ENCODE data around the gene OR8D2.

The OR8D2 gene

GRCh38 chr11:124313131-124313530 is 6.9 kb downstream of the OR8D2 start:
- Histone ChIP-seq H3K9me2 (ENCODE audit: low read depth, low read length) (no peaks in the 10 kb centered on the region), H3K79me2 (ENCODE audit: insufficient read depth, low read length) (no peaks in the 10 kb centered on the region), H3K27me3 (ENCODE audit: insufficient read depth, low read length) (no peaks in the 10 kb centered on the region), H4K20me1 (ENCODE audit: insufficient read depth, low read length) (no peaks in the 10 kb centered on the region), H3K36me3 (ENCODE audit: insufficient read depth, low read length) (no peaks in the 10 kb centered on the region), H3F3A (ENCODE audit: insufficient read depth, low read length) (no peaks in the 10 kb centered on the region), H3K4me3 (ENCODE audit: low read depth, low read length, poor library complexity, severe bottlenecking) (no peak overlapping the region), H3K4me2 (ENCODE audit: low read length) (no peak overlapping the region), H3K4me1 (ENCODE audit: insufficient read depth, low read length, severe bottlenecking) (no peaks in the 10 kb centered on the region), H2AFZ (ENCODE audit: low read length) (no peak overlapping the region), H3K9me3 (ENCODE audit: low read length) (no peaks in the 10 kb centered on the region), H3K9ac (ENCODE audit: low read length) (no peak overlapping the region), H3K27ac (ENCODE audit: low read depth, low read length, poor library complexity, severe bottlenecking) (no peak overlapping the region)
- TF ChIP-seq EZH2 (IDR thresholded peaks at IDR 0.05; ENCODE audit: borderline replicate concordance, low read length) = no peak
- TF ChIP-seq, protein P1, sequence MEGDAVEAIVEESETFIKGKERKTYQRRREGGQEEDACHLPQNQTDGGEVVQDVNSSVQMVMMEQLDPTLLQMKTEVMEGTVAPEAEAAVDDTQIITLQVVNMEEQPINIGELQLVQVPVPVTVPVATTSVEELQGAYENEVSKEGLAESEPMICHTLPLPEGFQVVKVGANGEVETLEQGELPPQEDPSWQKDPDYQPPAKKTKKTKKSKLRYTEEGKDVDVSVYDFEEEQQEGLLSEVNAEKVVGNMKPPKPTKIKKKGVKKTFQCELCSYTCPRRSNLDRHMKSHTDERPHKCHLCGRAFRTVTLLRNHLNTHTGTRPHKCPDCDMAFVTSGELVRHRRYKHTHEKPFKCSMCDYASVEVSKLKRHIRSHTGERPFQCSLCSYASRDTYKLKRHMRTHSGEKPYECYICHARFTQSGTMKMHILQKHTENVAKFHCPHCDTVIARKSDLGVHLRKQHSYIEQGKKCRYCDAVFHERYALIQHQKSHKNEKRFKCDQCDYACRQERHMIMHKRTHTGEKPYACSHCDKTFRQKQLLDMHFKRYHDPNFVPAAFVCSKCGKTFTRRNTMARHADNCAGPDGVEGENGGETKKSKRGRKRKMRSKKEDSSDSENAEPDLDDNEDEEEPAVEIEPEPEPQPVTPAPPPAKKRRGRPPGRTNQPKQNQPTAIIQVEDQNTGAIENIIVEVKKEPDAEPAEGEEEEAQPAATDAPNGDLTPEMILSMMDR (IDR thresholded peaks at IDR 0.05; ENCODE audit: low read length) = no peak

DNA sequence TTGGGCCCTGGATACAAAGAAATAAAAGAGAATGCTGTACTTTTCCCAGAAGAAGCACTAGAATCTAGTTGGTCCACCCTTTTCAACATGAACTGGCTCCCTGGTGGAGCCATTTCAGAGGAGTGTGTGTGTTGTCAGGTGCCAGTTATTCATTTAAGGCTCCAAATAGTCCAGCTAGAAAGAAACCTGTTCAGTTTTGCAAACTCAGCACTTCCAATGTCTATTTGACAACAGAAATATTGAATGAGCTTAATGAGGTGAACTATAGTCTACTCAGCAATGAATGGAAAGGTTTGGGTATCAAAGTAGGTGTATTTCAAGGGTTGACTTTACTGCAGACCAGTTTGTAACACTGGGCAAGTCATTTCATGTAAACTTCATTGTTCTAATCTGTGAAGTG is 8.3 kb downstream of the OR8D2 start:
- Histone ChIP-seq H3K4me2 (ENCODE audit: low read length) (no peak overlapping the region), H4K20me1 (ENCODE audit: insufficient read depth, low read length) (no peaks in the 10 kb centered on the region), H3K27me3 (ENCODE audit: insufficient read depth, low read length) (no peaks in the 10 kb centered on the region), H3K9ac (ENCODE audit: low read length) (no peak overlapping the region), H3K79me2 (ENCODE audit: insufficient read depth, low read length) (no peaks in the 10 kb centered on the region), H3K4me1 (ENCODE audit: insufficient read depth, low read length, severe bottlenecking) (no peaks in the 10 kb centered on the region), H3K9me3 (ENCODE audit: low read length) (no peaks in the 10 kb centered on the region), H2AFZ (ENCODE audit: low read length) (no peak overlapping the region), H3K4me3 (ENCODE audit: low read depth, low read length, poor library complexity, severe bottlenecking) (no peak overlapping the region), H3K27ac (ENCODE audit: low read depth, low read length, poor library complexity, severe bottlenecking) (no peak overlapping the region), H3K36me3 (ENCODE audit: insufficient read depth, low read length) (no peaks in the 10 kb centered on the region), H3K9me2 (ENCODE audit: low read depth, low read length) (no peaks in the 10 kb centered on the region), H3F3A (ENCODE audit: insufficient read depth, low read length) (no peaks in the 10 kb centered on the region)
- TF ChIP-seq EZH2 (IDR thresholded peaks at IDR 0.05; ENCODE audit: borderline replicate concordance, low read length) = no peak
- TF ChIP-seq, protein P1 (IDR thresholded peaks at IDR 0.05; ENCODE audit: low read length) = no peak

DNA sequence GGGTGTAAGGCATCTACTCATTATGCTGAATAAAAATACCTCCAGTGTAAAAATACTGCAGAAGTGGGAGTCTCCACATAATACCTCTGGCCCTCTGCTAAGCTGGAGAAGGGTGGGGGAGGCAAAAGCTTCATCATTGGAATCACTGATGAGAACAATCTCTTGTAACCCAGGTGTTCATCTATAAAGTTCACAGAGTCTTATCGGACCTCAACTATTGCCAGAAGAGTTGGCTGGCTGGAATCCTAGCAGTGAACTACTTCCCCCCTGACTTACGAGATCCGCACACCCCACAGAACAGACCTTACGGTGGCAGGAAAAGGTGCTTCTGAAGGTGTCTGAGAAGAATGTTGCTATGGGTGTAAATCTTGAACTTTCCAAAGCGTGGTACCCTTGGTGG is 8.7 kb downstream of the OR8D2 start:
- H3K36me3 ChIP-seq (ENCODE audit: insufficient read depth, low read length) = no peaks in the 10 kb centered on the region
- H3K9me3 ChIP-seq (ENCODE audit: low read length) = no peaks in the 10 kb centered on the region
- H3K4me3 ChIP-seq (ENCODE audit: low read depth, low read length, poor library complexity, severe bottlenecking) = no peak overlapping the region
- H4K20me1 ChIP-seq (ENCODE audit: insufficient read depth, low read length) = no peaks in the 10 kb centered on the region
- H3K9me2 ChIP-seq (ENCODE audit: low read depth, low read length) = no peaks in the 10 kb centered on the region
- H3K4me2 ChIP-seq (ENCODE audit: low read length) = no peak overlapping the region
- no peak overlapping the region for H3K27ac ChIP-seq (ENCODE audit: low read depth, low read length, poor library complexity, severe bottlenecking)
- no peaks in the 10 kb centered on the region for H3K79me2 ChIP-seq (ENCODE audit: insufficient read depth, low read length)
- H3F3A ChIP-seq (ENCODE audit: insufficient read depth, low read length) = no peaks in the 10 kb centered on the region
- H2AFZ ChIP-seq (ENCODE audit: low read length) = no peak overlapping the region
- no peak for TF ChIP-seq EZH2 (IDR thresholded peaks at IDR 0.05; ENCODE audit: borderline replicate concordance, low read length)
- TF ChIP-seq, protein P1 (IDR thresholded peaks at IDR 0.05; ENCODE audit: low read length) = no peak
- H3K4me1 ChIP-seq (ENCODE audit: insufficient read depth, low read length, severe bottlenecking) = no peaks in the 10 kb centered on the region
- no peaks in the 10 kb centered on the region for H3K27me3 ChIP-seq (ENCODE audit: insufficient read depth, low read length)
- no peak overlapping the region for H3K9ac ChIP-seq (ENCODE audit: low read length)
